HG03571 (cell line): Measurements from ENCODE around the gene MAST4.
"Not testable (repeated sequence)": the region's sequence is repeated elsewhere in the genome, so short reads cannot be mapped to it uniquely, and the experiment has no call there.

ENCODE experiments used
- ATAC-seq: cut with Tn5 transposase; IDR thresholded peaks from one replicate; pipeline ENCODE4 v1.9.1; 2021; ENCODE audit not compliant: unreplicated experiment

The MAST4 gene

DNA sequence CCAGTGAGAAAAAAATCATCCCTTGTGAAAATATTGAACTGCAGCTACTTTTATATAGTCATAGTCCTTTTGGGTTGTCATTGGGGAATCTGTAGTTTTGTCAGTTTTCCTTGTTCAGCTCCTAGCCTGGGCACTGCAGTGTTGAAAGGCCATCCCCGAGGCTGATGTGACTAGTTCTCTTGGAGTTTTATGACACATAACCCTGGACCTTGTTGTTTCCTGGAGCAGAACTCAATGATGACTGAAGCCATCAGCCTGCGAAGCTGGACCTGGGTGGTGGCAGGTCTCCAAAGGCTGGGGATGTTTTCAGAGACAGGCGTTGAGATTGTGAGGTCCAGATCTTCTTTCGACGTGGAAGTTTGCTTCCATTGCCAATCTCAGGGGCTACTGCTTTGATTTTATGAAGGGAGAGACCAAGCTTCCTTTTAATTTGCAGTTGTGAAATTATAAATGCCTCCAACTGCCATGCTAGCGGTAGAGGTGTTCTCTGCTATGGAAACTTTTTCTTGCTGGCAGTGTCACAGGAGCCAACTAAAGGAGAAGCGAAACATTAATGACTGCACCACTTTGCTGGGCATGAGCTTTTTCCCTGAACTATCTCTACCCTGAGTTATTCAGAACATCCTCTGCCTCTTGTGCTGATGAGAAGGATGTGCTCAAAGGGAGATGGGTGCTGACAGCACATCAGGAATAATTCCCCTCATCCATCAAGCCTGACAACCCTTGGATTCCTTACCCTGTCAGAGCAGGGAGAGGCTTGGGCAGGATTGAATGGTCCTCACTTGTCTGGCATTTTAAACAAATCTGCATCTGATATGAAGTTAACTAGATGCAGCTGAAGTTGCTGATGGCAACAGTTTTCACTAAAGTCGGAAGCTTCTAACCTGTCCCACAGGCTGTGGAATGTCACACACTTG is 209.6 kb downstream of the MAST4 start:
- ATAC-seq = no peak

DNA sequence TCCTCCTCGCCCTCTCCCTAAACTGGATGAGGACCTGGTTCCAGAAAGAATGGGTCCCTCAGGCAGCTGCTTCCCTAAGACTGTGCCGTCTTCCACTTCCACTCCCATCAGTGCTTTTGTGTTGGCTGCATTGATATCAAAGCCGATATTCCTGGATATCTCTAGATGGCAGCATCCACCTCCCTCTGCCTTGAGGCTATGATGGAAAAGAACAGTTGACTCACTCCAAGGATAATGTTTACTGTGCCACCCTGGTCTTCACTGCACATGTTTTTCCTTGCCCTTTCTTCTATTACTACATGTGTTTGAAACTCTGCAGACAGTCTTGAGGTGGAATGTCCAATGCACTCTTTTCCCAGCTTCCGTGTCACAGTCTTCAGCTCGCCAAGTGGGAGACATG is 211.6 kb downstream of the MAST4 start:
- no peak for ATAC-seq

DNA sequence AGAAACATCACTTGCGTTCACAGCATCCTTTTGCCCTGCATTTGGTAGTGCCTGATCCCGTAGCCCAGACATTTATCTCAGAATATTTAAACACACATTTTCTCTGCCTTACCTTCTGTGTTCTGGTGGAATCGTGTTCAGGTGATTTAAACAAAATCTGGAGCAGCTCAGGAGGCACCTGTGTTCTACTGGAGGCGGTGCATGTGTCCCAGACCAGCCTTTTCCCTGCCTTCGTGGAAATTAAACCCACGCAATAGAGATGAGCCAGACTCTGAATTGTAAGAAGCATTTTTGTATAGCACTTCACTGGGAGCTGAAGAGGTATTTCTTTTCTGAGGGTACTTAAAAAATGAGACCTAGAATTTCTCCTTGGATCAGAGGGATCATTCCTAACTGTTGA is 212.5 kb downstream of the MAST4 start:
- ATAC-seq = no peak

GRCh38 chr5:66810151-66810550 is 214.0 kb downstream of the MAST4 start:
- no peak for ATAC-seq

DNA sequence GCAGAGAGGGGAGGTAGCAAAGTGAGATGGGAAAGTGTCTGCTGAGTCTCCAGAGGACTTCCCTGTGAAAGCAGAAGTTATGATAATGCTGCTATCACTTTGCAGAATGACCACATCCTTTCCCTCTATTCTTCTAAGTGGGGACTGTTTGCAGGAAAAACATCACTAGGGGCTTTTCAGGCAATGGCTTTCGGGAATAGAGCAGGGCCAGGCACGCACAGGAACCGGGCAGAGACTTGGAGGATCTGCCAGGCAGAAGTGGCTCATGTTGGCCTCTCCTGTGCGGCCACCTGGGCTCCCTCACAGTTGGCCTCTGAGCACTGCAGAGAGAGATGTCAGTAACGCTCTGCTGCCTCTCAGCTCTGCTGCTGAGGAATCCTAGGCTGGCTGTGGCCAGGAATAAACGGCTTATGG is 214.7 kb downstream of the MAST4 start:
- ATAC-seq = no peak

GRCh38 chr5:66812291-66812690 is 216.1 kb downstream of the MAST4 start:
- no peak for ATAC-seq

DNA sequence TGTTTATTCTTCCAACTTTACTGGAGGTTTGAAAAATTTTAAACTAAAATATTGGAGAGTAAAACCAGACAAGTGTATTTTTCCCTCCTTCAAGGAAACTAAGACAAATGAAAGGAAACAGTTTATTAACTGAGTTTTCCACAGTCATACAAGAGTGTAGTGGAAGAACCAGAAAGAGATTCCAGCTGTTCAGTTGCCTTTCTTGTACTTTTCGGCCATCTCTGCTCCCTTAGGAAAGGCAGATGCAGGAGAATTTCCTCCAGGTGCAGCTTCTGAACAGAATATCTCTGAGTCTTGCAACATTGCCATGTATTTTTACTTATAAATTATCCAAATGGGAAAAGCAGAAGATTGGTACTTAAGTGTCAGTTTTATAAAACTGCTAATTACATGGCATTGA is 217.1 kb downstream of the MAST4 start:
- no peak for ATAC-seq

DNA sequence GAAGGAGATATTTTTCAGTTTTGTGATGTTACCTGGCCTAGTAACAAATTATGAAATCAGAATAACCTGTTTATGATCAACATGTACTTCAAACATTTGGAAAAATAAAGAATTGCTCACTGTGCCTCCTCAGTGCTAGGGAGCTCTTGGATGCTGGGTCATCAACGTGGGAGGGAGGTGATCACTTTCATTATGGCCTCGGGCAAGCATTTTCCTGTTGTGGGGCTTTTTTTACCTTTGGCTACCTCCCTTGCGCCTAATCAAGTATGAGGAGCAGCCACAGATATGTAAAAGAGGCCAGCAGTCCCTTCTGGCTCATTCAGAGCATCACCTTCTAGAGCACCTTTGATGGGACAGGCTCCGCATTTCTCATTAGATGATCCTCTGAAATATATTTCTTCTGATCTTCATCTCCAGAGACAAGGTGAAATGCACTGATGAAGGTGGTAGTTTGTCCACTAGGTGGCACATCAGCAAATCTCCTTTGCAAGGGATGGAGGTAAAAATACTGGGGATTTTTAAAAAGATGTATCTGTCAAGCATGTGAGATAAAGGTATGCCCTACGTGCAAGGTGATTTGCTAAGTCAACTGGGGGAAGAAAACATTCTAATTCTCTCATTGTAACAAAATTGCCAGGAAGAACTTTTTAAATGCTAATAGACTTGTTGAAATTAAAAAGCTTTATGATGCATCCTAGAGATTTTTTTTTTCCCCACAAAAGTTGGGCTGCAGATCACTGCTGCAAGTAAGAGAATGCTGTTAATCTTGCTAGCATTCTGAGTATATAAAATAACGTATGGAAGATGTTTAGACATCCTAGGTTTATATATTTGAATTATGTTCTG is 218.2 kb downstream of the MAST4 start:
- no peak for ATAC-seq

- ATAC-seq = no peak
Observed at GRCh38 chr5:66818304-66818934, 222.2 kb downstream of the MAST4 start.

DNA sequence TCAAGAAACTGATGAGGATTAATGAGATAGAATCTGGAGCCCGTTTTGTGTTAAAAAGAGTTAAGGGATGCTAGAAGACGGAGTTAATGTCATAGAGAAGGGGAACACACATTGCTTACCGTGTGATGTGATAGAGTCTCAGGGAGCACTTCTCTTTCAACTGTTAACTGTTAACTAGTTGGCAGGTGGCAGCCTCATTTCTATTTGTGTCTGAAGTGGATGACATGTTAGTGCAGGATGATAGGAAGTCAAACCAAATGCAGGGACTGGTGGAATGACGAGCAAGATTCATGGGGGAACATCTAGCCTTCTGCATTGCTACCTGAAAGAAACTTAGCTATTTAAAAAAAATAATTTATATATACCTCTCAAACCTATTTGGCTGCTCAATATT is 222.7 kb downstream of the MAST4 start:
- ATAC-seq = no peak

- ATAC-seq = no peak
Observed at GRCh38 chr5:66820630-66821207, 224.5 kb downstream of the MAST4 start.

DNA sequence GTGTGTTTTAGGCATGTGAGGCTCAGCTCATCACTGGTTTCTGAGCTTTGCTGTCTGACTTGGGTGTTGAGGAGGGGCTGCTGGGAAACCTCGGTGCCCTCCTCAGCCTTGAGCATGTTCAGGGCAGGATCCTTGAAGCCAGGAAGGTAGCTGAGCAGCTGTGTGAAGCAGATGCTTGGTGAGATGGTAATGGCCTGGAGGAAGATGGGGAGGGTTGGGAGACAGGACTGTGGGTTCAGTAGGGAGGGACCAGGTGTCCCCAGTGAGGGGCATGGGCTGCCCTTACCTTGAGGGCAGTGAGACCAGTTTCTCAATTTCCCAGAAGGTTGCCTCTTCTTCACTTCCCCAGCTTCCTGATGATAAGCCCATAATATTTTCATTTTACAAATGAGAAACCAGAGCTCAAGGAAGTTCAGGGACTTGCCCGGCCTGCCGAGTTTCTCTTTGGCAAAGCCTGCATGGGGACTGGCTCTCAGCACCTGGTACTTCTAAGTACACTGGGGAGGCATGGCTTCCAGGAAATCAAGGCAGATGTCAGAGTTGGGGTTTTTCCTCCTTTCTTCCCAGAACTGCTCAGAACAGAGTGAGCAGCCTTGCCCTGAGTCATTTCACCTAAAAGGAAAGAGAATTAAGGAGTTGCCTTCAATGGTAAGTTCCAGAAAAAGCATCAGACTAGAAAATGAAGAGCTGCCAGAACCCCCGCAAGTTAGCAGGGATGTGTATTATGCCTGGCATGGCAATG is 225.7 kb downstream of the MAST4 start:
- no peak for ATAC-seq

- not testable (repeated sequence) for ATAC-seq
Observed at GRCh38 chr5:66822906-66823305, 226.7 kb downstream of the MAST4 start.

DNA sequence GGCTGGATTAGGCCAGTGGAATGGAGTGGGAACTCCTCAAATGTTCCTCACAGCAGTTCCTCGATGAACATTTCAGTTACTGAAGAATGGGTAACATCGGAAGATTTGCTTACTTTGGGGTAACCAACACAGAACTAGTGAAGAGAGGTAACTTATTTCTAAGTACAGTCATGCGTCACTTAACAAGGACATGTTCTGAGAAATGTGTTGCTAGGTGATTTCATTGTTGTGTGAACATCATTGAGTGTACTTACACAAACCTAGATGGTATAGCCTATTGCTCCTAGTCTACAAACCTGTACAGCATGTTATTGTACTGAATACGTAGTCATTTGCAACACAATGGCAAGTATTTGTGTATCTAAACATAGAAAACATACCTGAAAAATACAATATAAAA is 228.3 kb downstream of the MAST4 start:
- no peak for ATAC-seq

- no peak for ATAC-seq
Observed at GRCh38 chr5:66826263-66826662, 230.1 kb downstream of the MAST4 start.

GRCh38 chr5:66826696-66827095 is 230.5 kb downstream of the MAST4 start:
- ATAC-seq = no peak

GRCh38 chr5:66828046-66828547 is 231.9 kb downstream of the MAST4 start:
- no peak for ATAC-seq

DNA sequence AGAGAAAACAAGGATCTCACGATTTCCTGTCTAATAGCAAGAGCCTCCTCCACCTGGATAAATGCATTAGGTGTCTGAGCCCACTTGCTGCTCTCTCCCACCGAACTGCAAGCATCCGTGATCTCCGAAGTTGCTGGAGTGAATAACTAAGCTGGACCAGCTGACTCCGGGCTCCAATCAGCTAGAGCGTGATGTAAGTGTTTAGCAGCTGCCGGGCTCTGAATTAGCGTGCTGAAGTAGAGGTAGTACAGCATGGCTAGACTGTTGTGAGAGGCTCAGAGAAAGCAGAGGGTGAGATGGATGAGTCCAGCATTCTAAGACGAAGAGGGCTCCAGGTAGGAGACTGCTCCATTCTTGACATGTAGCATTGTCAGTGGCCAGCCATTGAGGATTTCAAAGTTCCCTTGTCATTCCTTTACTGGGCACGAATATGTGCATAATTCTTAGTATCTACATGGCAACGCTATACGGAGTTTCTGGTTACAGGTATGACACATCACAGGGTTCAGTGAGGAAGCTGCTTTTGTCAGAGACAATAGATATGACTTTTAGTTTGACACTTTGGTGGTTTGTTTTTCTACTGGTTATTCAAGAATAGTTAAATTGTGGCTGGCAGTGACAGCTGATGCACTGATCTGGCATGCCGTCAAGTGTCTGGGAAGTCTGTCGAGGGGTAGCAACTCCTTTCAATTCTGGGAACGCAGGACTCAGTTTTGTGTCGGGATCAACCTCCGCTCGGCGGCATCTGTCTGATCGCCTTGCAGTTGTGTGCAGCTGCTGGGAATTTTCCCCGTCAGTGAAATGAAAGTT is 232.6 kb downstream of the MAST4 start:
- no peak for ATAC-seq

DNA sequence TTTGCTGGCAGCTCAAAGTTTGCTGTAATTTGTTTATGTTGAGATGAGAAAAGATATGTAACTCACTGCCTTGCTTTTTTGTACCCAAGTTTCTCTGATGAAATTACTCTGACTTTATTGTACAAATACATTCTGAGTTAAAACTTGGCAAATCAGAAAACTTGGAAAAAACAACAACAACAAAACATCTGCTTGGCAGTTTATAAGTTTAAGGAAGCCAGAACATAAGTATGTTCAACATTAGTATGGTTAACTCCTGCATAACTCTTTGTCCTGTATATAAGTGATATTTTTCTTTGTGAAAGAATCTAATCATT is 233.1 kb downstream of the MAST4 start:
- no peak for ATAC-seq

DNA sequence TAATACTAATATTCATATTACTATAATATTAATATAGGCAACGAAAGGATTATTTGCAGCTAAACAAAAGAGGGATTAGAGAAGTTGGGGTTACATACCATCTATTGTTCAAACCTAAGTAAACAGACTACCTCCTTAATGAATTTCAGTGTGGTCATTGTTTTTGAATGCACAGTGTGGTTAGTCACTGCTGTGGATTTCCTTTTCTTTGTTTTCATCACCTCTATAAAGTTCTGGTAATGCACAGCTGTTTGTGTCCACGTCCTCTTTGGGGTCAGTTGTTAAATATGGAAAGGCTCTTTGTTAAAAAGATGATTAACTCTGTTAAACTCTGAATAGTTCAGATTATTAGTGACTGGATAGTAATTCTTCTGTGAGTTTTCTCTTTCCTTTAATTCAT is 233.6 kb downstream of the MAST4 start:
- no peak for ATAC-seq
